Activated gamma-delta T cell treated with anti-CD3 and anti-CD28 coated beads, Interleukin-2, amount 50 U/mL, for 16 hours (primary cell): ENCODE data around the gene NUTM2F.
"Not testable (repeated sequence)": the region's sequence is repeated elsewhere in the genome, so short reads cannot be mapped to it uniquely, and the experiment has no call there.

Source experiments
- DNase-seq: peaks from one replicate; pipeline ENCODE4 v3.0.0-alpha.2; 2020; ENCODE audit warnings: low read depth

NUTM2F gene, protein sequence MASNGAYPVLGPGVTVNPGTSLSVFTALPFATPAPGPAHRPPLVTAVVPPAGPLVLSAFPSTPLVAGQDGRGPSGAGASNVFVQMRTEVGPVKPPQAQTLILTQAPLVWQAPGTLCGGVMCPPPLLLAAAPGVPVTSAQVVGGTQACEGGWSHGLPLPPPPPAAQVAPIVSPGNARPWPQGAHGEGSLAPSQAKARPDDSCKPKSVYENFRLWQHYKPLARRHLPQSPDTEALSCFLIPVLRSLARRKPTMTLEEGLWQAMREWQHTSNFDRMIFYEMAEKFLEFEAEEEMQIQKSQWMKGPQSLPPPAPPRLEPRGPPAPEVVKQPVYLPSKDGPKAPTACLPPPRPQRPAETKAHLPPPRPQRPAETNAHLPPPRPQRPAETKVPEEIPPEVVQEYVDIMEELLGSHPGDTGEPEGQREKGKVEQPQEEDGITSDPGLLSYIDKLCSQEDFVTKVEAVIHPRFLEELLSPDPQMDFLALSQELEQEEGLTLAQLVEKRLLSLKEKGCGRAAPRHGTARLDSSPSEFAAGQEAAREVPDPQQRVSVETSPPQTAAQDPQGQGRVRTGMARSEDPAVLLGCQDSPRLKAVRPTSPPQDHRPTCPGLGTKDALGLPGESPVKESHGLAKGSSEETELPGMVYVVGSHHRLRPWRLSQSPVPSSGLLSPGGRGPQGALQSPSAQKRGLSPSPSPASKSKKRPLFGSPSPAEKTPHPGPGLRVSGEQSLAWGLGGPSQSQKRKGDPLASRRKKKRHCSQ

DNA sequence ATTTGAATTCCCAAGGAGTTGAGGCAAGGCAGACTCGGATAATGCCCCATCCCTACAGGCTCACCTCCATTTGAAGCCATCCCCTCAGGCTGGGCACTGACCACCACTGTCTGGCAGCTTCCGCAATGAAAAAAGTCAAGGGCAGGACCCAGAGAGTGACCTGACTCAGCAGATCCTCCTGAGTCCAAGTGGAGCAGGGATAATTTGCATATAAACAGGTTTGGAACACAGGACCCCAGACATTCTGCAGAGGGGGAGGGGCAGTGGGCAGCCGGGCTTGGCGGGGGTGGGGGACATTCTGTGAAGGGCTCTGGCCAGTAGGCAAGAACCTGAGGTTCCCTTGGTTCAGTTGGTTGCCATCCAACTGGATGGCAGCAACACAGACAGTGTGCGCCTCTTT, at the start of gene NUTM2F:
TSS of gene NUTM2F (minus strand) at position 101 of the 400 bp plus-strand sequence. CDS start at position 80, 21 bp downstream.
- not testable (repeated sequence) for DNase-seq

DNA sequence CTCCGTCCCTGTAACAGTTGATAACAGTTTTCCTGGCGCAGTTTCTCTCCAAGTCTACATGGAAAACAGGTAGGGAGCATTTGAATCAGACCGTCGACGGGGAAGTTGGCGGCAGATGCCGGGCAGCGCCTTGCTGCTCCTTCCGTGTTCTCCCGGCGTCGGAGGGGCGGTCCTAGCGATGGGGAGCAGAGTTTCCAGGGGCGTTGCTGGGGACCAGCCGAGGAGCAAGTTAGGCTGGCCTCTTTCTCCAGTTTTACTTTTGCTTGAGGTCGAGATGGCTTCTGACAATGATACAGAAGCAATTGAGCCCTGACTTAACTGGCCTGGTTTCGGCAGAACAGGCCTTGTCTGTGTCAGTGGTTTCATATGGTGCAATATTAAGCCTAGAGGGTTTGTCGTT, 46.8 kb upstream of the NUTM2F start:
- not testable (repeated sequence) for DNase-seq

DNA sequence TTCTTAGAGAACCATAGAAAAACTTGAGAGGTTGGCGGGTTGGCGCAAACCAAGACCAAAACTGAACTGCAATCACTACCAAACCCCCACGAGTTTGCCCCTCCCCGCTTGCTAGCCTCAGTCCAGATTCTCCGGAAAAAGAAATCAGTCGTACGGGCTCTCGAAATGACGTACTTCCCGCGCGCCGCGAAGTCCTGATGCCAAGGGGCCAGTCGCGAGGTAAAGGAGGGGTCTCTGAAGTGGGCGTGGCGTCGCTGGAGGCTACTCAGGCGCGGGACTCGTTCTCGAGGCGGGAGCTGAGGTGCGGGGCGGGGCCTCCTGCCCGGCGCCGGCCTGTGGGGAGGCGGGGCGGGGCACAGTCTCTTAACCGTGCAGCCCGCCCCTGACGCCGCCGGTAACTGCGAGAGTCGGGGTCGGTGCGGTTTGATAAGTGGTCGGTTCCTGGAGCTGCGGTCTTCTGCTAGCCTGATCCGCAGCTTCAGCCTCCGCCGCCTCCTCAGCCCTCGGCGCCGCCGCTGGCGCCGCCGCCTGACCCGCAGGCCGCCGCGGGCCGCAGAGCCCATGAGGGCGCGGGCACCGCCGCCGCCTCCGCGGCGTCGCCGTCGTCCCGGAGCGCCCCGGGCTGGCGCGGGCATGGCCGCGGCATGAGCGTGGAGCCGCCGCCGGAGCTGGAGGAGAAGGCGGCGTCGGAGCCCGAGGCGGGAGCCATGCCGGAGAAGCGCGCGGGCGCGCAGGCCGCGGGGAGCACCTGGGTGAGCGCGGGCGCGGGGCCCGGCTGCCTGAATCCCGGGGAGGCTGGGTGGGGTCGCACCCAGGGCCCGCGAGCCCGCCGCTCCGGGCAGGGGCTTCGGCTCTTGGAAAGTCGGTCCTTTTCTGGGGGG, 46.0 kb upstream of the NUTM2F start:
- DNase-seq = peak; percentile 85

DNA sequence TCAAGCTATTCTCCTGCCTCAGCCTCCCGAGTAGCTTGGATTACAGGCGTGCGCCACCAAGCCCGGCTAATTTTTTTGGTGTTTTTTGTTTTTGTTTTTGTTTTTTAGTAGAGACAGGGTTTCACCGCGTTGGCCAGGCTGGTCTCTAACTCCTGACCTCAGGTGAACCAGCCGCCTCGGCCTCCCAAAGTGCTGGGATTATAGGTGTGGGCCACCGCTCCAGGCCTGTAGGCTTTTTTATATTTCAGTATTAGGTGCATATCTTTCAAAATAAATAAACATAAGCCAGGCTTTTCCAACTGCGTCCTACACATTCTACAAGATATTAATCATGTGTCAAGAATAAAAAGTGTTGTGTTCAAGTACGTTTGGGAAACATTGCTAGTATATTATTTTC, 45.3 kb upstream of the NUTM2F start:
- DNase-seq = not testable (repeated sequence)

DNA sequence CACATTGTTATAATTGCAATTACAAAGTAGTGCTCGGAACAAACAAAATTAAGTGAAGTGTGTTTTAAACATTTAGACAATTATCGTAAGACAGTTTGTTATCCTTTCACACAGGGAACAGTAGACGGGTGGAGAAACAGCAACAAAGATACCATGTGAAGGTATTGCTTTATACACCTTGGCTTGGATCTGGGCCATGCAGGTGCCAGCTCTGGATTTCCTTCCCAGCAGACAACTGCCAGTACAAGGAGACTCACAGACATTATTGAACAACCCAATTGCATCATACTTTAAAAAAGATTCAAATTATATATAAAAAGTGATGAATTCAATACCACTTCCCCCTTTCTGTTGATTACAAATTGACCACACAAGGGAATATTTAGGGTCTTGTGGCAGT, 41.8 kb upstream of the NUTM2F start:
- DNase-seq = not testable (repeated sequence)

DNA sequence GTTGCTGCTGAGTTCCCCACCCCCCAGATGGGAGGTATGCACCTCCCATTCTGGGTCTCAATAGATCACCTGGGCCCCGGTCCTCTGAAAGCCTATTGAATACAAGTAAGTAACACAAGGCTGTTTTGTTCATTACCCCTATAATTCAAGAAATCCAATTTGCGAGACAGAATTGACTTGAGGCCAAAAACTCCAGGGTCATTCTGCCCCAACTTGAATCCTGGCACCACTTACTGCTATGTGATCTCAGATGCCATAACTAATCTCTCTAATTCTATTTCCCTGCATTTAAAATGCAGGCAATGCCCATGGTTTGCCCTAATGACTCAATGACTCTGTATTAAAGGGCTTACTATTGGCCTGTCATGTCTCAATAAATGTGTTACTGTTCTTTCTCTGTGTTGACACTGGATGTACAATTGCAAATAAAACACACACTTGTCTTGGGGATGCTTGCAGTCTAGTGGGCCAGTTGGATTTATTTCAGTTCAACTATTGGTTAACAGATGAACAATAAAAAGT, 35.7 kb upstream of the NUTM2F start:
- not testable (repeated sequence) for DNase-seq

DNA sequence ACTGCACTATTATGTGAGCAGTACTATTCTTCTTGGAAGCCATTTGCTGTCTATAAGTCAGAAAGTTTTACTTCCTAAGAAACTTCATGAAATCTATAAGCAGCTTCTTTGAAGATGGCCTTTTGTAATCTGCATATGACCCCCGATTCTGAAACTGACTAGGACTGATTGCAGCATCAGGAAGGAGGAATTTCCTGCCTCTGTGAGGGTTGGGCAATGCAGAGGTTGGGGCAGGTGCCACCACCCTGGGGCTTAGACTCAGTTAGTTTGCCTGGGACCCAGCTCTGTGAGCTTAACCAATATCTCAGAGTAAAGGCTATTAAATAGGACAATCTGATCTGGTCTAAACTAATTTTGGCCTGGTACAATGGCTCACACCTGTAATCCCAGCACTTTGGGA, 28.7 kb upstream of the NUTM2F start:
- DNase-seq = not testable (repeated sequence)

DNA sequence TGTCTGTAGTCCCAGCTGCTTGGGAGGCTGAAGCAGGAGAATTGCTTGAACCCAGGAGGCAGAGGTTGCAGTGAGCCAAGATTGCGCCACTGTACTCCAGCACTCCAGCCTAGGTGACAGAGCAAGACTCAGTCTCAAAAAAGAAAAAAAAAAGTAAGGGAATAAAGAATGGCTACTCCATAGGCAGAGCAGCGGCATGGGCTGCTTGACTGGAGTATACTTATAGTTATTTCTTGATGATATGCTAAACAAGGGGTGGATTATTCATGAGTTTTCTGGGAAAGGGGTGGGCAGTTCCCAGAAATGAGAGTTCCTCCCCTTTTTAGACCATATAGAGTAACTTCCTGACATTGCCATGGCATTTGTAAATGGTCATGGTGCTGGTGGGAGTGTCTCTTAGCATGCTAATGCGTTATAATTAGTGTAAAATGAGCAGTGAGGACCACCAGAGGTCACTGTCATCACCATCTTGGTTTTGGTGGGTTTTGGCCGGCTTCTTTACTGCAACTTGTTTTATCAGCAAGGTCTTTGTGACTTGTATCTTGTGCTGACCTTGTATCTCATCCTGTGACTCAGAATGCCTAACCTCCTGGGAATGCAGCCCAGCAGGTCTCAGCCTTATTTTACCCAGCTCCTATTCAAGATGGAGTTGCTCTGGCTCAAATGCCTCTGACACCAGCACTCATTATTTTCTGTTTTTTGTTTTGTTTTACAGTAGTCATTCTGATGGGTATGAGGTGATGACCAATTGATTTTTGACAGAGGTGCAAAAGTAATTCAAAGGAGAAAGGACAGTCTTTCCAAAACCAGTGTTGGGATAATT, 23.7 kb upstream of the NUTM2F start:
- DNase-seq = not testable (repeated sequence)

DNA sequence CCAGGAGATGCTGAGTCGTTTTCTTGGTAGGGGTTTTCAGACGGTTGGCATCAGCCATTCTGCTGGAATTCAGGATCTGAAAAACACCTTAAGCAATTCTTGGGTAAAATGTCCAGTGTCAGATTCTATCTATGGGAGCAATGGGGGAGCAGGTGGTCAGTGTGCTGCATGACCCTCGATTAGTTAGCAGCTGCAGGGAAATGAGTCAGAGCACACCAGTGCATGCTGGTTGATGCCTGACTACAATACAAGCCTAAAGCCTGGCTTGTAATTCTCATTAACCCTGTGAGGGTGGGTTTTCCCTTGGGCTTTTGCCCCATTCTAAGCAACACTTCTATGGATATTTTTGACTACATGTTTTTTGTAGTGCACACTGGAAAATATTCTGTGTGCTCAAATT, 20.3 kb upstream of the NUTM2F start:
- not testable (repeated sequence) for DNase-seq

DNA sequence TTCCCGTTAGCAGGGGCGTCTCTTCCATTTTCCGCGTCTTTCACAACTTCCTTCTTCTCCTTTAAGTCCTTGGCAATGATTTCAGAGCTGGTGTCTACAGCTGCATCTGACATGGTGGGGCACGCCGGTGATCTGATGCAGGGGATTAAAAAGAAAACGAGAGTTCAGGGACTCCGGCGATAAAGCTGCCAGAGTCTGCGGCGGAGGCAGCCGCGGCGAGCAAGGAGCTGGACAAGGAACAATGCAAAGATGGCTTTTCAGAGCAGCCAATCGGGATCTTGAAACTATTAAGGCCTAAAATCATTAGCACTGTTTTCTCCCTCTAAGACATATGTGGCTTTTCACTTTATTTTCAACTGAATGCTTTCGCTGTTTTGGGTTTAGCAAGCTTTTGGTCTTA, 19.0 kb upstream of the NUTM2F start:
- not testable (repeated sequence) for DNase-seq

DNA sequence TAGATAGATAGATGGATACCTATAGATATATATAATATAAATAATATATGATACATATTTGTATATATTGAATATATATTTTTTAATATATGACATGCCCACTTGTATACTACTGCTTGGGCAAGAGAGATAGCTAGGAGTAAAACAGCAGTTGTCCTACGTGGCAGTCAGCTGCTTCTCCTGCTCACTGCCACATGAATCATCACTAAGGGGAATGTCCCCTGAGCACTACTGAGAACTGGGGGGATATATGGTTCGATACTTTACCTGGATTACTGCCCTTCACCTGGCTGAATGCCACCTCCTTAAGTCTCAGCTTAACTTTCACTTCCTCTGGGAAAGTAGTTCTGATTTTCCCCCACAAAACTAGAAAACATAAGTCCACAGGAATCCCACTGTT, 13.3 kb upstream of the NUTM2F start:
- DNase-seq = not testable (repeated sequence)

DNA sequence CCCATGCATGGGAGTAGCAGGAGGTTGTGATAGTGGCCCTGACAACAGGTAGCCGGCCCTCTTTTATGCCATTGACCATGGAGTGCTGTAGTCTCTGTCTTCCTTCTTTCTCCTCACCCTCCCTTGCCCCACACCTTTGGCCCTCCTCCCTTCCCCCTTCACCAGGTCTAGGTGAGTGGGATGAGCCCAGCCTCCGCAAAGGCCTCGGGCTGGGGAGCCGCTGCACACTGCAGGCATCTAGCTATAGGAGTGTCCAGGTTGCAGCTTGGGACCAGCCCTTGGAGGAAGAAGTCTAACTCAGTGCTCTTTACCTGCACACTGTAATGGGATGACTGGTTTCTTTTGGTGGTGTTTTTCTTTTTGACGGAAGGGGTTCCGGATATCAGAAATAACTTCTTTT, 12.3 kb upstream of the NUTM2F start:
- not testable (repeated sequence) for DNase-seq

DNA sequence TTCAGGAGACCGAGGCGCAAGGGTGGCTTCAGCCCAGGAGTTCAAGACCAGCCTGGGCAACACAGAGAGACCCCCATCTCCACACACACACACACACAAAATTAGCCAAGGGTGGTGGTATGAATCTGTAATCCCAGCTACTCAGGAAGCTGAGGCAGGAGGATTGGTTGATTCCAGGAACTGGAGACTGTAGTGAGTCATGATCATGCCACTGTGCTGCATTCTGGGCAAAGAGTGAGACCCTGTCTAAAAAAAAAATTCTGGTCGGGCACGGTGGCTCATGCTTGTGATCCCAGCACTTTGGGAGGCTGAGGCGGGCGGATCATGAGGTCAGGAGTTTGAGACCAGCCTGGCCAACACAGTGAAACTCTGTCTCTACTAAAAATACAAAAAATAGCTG, 11.2 kb upstream of the NUTM2F start:
- DNase-seq = not testable (repeated sequence)

DNA sequence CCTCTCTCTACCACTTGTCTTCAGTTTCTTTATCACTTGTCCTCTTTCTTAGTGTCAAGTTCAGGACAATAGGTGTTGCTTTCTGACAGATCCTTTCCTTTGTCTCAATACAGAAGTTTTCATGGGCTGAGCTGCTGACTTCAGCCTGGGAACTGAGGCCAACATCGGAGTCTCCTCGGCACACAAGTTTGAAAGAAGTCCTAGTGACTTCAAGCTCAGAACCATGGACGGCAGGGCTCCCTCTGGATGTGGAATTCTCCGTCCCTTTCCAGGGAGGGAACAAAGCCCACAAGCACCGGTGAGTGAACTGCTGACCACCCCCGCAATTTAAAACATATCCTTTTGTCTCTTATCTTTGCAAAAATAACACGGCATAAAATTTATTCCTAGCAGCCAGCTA, 10.3 kb upstream of the NUTM2F start:
- DNase-seq = not testable (repeated sequence)

DNA sequence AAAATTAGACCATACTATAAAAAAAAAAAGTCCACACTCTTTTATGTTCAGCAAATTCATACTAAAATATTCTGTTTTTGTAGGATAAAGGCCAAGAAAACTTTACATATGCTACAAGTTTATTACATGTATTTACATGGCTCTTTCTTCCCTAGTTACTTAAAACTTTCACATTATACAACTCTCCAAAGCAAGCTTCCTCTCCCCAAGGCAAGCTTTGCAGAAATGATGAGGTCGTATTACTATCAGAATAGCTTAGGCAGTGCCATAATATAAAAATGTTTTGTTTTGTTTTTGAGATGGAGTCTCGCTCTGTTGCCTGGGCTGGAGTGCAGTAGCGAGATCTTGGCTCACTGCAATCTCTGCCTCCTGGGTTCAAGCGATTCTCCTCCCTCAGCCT, 8.0 kb upstream of the NUTM2F start:
- not testable (repeated sequence) for DNase-seq

DNA sequence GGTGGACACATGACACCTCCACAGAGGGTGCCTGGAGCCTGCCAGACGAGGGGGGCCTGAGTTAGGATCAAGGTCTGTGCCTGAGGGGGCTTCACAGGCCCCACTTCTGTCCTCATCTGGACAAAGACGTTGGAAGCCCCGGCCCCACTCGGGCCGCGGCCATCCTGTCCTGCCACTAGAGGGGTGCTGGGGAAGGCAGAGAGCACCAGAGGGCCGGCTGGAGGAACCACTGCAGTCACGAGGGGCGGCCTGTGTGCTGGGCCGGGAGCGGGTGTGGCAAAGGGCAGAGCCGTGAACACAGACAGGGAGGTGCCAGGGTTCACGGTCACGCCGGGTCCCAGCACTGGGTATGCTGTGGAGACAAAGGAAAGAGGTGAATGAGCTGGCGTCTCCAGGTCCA, 2.9 kb downstream of the NUTM2F start:
- not testable (repeated sequence) for DNase-seq

DNA sequence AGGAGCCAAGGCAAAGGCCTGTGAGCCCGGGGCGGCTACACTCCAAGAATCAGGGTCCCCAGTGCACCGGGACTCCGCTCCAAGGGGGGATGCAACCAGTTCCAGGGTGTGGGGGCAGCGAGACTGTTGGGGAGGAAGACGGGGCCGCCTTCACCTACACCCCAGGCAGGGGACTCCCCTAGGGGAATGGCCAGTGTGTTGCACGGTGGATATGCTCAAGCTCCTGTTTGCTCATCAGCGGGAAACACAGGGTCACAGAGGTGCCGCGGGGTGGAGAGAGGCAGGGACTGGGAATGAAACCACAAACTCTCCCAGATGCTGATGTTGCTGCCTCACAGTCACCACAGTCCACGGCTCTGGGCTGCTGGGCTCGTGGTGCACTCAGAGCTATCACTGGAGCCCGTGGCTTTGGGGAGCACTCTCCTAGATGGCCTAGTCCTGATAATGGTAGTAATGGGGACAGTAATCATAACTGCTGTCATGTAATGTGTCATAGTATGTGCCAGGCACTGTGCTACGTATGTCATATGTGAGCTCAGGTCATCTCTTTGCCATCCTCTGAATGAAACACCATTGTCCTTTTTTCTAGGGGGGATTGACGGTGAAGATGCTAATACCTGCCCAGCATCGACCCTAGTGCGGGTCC, 5.2 kb downstream of the NUTM2F start:
- not testable (repeated sequence) for DNase-seq

DNA sequence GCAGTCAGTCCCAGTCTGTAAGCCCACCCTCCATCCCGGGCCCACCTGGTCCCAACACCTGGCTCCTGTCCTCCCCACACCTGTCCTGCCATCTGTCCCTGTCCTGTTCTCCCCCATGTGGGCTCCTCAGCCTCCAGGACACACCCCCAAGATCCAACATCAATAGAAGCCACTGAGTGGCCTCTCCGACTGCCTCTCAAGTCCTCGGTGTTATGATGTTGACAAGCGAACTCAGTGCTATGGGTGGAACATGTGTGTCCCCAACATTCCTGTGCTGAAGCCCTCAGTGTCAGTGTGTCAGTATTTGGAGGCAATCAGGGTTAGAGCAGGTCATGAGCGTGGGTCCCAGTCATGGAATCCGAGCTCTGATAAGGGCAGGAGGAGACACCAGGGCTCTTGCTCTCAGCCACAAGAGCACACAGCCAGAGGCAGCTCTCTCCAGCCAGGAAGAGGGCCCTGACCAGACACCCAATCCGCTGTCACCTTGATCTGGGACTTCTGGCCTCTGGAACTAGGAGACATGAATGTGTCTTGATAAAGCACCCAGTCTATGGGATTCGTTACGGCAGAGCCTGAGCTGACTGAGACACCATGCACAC, 6.0 kb downstream of the NUTM2F start:
- DNase-seq = not testable (repeated sequence)

DNA sequence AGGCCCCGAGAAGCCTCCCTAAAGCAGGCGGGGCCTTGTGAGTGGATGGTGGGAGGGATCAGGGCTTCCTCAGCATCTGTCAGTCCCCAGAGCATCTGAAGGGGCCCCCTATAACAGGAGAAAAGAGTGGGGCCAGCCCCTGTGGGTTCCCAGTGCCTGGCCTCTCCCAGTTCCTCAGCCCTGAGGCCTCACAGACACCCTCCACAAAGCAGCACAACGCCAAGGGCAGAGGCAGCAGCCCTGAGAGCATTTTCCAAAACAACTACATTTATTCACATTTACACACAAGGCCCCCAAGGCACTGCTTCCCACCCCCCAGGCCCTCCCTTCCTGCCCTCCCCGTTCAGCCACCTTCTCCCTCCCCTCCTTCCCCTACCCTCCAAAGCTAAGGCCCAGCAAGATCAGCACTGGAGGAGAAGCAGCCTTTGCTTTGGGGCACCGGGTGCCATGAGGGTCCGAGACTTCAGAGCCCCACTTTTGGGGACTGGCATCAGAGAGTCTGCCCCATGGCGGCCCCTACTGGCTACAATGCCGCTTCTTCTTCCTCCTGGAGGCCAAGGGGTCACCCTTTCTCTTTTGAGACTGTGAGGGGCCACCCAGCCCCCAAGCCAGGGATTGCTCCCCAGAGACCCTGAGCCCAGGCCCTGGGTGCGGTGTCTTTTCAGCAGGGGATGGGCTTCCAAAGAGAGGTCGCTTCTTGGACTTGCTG, 10.3 kb downstream of the NUTM2F start:
- not testable (repeated sequence) for DNase-seq
